GM21423 (cell line): Measurements from ENCODE around the gene S100A8.
"Not testable (repeated sequence)": the region's sequence is repeated elsewhere in the genome, so short reads cannot be mapped to it uniquely, and the experiment has no call there.

ENCODE experiments used
- ATAC-seq: cut with Tn5 transposase; IDR thresholded peaks from one replicate; pipeline ENCODE4 v1.9.1; 2021; ENCODE audit warnings: mild to moderate bottlenecking, moderate library complexity; ENCODE audit not compliant: unreplicated experiment

Gene S100A8

GRCh38 chr1:153349363-153350320 is 41.2 kb downstream of the S100A8 start:
- ATAC-seq: no peak

GRCh38 chr1:153348511-153349362 is 42.1 kb downstream of the S100A8 start, which contains the start of gene PGLYRP4:
Gene PGLYRP4, minus strand, starts transcription at chr1:153348841. Its CDS starts 909 bp downstream, at chr1:153347932.
- ATAC-seq: no peak

GRCh38 chr1:153347856-153348255 is 43.0 kb downstream of the S100A8 start:
- no peak for ATAC-seq

GRCh38 chr1:153347049-153347448 is 43.8 kb downstream of the S100A8 start:
- not testable (repeated sequence) for ATAC-seq

- no peak for ATAC-seq
These were observed 44.7 kb downstream of the S100A8 start for GRCh38 chr1:153346077-153346723.

- no peak for ATAC-seq
These were observed 45.4 kb downstream of the S100A8 start for GRCh38 chr1:153345187-153346076.

- no peak for ATAC-seq
These were observed 46.2 kb downstream of the S100A8 start for GRCh38 chr1:153344718-153345025.

- ATAC-seq: no peak
These were observed 46.8 kb downstream of the S100A8 start for GRCh38 chr1:153343811-153344717.

- ATAC-seq: no peak
These were observed 47.7 kb downstream of the S100A8 start for GRCh38 chr1:153343040-153343681.

GRCh38 chr1:153342178-153342577 is 48.7 kb downstream of the S100A8 start:
- no peak for ATAC-seq

GRCh38 chr1:153341431-153341934 is 49.4 kb downstream of the S100A8 start:
- no peak for ATAC-seq

GRCh38 chr1:153340356-153340755 is 50.5 kb downstream of the S100A8 start:
- no peak for ATAC-seq
